RWPE2 (cell line): ENCODE measurements around the gene RAB7B.

Experiments
- ATAC-seq: fragments of 200-7000 bp; cut with Tn5 transposase; 3 replicates; pipeline ENCODE4 v1.9.1; 2021; ENCODE audit warnings: low read depth
- DNase-seq: peaks from one replicate; pipeline ENCODE4 v3.0.0-alpha.2; 2020; ENCODE audit warnings: low spot score
- H3K27ac ChIP-seq: fragments of 450-650 bp; 2 replicates; pipeline ENCODE4 v1.5.1; 2017; ENCODE audit warnings: mild to moderate bottlenecking; ENCODE audit not compliant: poor library complexity, severe bottlenecking
- H3K27me3 ChIP-seq: fragments of 250-450 bp; sonication (Bioruptor Pico); 2 replicates; pipeline ENCODE4 v1.5.1; 2021; ENCODE audit warnings: mild to moderate bottlenecking, moderate library complexity; ENCODE audit not compliant: insufficient read depth, poor library complexity, severe bottlenecking
- H3K36me3 ChIP-seq: fragments of 250-450 bp; sonication (Bioruptor Pico); 2 replicates; pipeline ENCODE4 v1.5.1; 2020; ENCODE audit warnings: low read depth, mild to moderate bottlenecking, moderate library complexity
- H3K4me1 ChIP-seq: fragments of 250-450 bp; sonication (Bioruptor Pico); 2 replicates; pipeline ENCODE4 v1.5.1; 2021; ENCODE audit warnings: mild to moderate bottlenecking, moderate library complexity; ENCODE audit not compliant: insufficient read depth, poor library complexity, severe bottlenecking
- H3K4me3 ChIP-seq: fragments of 250-450 bp; sonication (Bioruptor Pico); 2 replicates; pipeline ENCODE4 v1.5.1; 2021; ENCODE audit warnings: mild to moderate bottlenecking, moderate library complexity; ENCODE audit not compliant: severe bottlenecking
- H3K9me3 ChIP-seq: fragments of 250-450 bp; sonication (Bioruptor Pico); 2 replicates; pipeline ENCODE4 v1.5.1; 2021; ENCODE audit warnings: mild to moderate bottlenecking, moderate library complexity; ENCODE audit not compliant: severe bottlenecking
- TF ChIP-seq, protein P1 (sequence below): fragments of 450-650 bp; IDR thresholded peaks from one replicate; pipeline ENCODE4 v1.5.1; 2017; ENCODE audit warnings: mild to moderate bottlenecking, moderate library complexity; ENCODE audit not compliant: poor library complexity, severe bottlenecking

RAB7B gene

DNA sequence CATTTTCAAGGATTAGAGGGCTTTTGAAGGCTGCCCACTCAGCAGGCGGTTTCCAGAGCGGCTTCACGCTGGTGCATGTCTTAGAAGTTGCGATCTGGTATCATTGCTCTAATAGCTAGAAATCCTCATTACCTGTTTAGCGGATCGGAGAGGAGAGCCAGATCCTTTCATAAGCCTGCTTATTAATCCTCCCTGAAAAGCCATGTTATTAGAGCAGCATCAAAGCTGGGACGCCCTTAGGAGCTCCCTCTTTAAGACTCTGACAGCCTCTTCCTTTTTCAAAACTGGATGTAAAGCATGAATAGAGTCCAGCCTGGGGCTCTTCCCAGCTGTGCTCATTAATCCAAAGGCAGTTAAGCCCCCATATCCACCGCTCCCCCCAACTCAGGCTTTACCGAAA, 34.4 kb upstream of the RAB7B start:
- ATAC-seq (no peak), DNase-seq (no peak)
- Histone ChIP-seq H3K4me3 (no peak overlapping the region), H3K36me3 (no peaks in the 10 kb centered on the region), H3K9me3 (no peaks in the 10 kb centered on the region), H3K27ac (no peak overlapping the region), H3K27me3 (no peaks in the 10 kb centered on the region), H3K4me1 (no peaks in the 10 kb centered on the region)
- TF ChIP-seq, protein P1, sequence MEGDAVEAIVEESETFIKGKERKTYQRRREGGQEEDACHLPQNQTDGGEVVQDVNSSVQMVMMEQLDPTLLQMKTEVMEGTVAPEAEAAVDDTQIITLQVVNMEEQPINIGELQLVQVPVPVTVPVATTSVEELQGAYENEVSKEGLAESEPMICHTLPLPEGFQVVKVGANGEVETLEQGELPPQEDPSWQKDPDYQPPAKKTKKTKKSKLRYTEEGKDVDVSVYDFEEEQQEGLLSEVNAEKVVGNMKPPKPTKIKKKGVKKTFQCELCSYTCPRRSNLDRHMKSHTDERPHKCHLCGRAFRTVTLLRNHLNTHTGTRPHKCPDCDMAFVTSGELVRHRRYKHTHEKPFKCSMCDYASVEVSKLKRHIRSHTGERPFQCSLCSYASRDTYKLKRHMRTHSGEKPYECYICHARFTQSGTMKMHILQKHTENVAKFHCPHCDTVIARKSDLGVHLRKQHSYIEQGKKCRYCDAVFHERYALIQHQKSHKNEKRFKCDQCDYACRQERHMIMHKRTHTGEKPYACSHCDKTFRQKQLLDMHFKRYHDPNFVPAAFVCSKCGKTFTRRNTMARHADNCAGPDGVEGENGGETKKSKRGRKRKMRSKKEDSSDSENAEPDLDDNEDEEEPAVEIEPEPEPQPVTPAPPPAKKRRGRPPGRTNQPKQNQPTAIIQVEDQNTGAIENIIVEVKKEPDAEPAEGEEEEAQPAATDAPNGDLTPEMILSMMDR = no peak

DNA sequence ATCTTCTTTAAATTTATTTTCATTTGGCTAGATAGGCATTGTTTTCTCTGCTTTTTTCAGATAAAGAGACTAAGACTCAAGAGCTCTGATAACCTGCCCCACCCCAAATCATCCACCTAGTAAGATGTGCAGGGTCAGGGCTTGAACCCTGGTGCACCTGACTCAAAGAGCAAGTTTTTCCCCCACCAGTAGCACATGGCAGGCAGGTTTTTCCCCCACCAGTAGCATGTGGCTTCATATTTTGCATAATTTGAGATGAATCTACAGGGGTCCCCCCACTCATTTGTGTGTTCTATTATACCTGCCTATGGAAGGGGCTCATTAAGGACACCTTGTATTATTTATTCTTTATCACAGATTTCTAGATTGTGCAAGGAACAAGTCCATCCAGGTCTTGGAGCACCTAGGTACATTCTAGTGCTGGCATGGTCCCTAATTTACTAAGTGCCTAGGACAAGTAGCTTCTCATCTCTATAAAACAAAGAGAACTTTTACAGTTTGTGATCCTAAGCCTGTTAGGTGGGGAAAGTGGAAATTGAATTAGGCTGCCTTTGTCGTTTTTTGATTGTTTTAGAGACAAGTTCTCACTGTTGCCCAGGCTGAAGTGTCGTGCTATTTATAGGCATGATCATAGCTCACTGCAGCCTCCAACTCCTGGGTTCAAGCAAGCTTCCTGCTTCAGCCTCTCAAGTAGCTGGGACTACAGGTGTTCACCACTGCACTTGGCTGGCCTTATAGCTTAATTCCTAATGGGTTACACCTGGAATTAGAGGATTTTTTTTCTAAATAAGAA, 33.7 kb upstream of the RAB7B start:
- ATAC-seq = no peak
- Histone ChIP-seq H3K4me3 (no peak overlapping the region), H3K9me3 (no peaks in the 10 kb centered on the region), H3K27me3 (no peaks in the 10 kb centered on the region), H3K36me3 (no peaks in the 10 kb centered on the region), H3K4me1 (no peaks in the 10 kb centered on the region), H3K27ac (no peak overlapping the region)
- TF ChIP-seq, protein P1 = no peak
- DNase-seq = no peak

GRCh38 chr1:206035027-206035426, 31.8 kb upstream of the RAB7B start:
- Histone ChIP-seq H3K4me3 (no peak overlapping the region), H3K36me3 (no peaks in the 10 kb centered on the region), H3K27me3 (no peaks in the 10 kb centered on the region), H3K27ac (no peak overlapping the region), H3K4me1 (no peaks in the 10 kb centered on the region), H3K9me3 (no peaks in the 10 kb centered on the region)
- TF ChIP-seq, protein P1 = no peak
- no peak for DNase-seq
- peak; percentile 44; the same call in 2 of the 3 replicates for ATAC-seq

DNA sequence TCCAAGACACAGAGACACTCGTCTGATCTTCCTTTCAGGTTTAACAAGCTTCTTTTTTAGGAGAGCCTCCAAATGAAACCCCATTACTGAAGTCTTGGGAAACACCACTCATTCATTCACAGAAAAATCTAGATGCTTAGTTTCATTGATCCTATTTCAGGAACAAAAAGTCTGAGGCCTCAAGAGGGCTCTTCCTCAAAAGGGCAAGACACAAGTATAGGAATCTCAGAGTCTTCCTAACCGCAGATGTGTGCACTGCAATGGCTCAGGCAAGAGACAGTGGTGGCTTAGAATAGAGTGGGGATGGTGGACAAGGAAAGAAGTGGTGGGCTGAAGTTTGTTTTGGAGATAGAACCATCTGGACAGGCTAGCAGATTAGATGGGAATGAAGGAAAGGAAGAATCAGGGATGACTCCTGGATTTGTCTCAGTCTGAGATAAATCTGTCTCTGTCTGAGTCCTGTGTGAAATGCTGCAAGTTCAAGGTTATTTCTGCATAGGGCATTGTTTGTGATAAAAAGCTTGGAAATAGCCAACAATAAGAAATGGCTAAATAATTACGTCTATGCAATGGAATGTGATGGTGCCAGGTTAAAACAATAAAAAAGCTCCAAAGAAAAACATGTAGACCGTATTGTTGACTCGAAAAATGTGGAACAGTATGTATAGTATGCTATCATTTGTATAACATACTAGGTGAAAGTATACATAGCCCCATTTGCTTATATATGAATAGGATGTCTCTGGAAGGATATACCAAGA, 29.4 kb upstream of the RAB7B start:
- ATAC-seq (no peak), DNase-seq (no peak)
- TF ChIP-seq, protein P1 = no peak
- no peak overlapping the region for H3K4me3 ChIP-seq
- H3K36me3 ChIP-seq = no peaks in the 10 kb centered on the region
- H3K27ac ChIP-seq = no peak overlapping the region
- H3K9me3 ChIP-seq = no peaks in the 10 kb centered on the region
- H3K4me1 ChIP-seq = no peaks in the 10 kb centered on the region
- no peaks in the 10 kb centered on the region for H3K27me3 ChIP-seq
